Activated CD4-positive, alpha-beta T cell treated with anti-CD3 and anti-CD28 coated beads for 4 hours (primary cell): ENCODE measurements around the gene FAM131C.

Source experiments
- DNase-seq, 2 donors: peaks; one replicate each; pipeline ENCODE4 v3.0.0-alpha.2; 2020

Gene FAM131C

DNA sequence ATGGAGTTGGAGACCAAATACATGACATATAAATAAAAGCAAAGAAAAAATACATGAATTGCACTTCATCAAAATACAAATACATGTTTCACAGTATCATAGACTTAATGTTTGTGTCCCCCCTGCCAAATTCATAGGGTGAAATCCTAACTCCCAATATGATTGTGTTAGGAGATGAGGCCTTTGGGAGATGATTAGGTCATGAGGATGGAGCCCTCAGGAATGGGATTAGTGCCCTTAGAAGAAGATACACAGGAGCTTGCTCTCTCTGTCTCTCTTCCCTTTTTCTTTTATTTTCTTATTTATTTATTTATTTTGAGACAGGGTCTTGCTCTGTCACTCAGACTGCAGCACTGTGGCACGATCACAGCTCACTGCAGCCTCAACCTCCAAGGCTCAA lies 26.0 kb upstream of the FAM131C start:
- DNase-seq, result no peak

GRCh38 chr1:16095447-16095846 lies 22.0 kb upstream of the FAM131C start:
- DNase-seq, result no peak

- DNase-seq, result no peak
These were observed 21.2 kb upstream of the FAM131C start for GRCh38 chr1:16094453-16095158.

DNA sequence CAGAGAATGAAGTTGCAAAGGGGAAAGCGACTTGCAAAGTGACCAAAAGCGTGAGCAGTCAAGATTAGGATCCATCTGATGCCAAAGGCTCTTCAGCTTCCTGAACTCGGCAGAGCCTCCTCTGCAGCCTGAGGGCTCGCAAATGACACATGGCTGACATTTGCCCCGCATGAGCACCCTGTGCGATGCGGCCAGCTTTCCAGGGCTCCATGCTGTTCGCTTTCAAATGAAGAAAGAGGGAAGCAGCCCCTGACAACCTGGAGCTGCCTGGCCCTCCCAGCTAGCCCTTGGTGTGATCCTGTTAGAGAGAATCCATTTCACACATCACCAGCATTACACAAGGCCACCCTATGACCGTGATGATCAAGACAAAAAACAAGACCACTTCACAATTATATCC lies 20.2 kb upstream of the FAM131C start:
- no peak for DNase-seq

DNA sequence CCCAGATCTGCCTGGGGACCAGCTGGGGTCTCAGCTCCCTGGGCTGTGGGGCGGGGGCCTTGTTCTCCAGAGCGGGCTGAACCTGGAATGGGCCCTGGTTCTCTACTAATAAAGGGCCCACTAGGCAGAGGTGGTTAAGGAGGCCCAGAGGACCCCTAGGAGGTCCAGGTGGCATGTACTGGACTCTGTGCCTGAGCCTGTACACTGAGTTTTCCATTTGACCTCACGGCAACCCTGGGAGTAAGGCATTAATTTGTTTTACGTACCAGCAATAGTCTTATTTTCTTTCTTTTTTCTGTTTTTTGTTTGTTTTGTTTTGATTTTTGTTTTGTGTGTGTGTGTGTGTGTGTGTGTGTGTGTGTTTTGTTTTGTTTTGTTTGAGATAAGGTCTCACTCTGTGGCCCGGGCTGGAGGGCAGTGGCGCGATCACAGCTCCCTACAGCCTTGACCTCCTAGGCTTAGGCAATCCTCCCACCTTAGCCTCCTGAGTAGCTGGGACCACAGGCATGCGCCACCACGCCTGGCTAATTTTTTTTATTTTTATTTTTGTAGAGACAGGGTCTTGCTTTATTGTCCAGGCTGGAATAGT lies 19.6 kb upstream of the FAM131C start:
- DNase-seq, result no peak

DNA sequence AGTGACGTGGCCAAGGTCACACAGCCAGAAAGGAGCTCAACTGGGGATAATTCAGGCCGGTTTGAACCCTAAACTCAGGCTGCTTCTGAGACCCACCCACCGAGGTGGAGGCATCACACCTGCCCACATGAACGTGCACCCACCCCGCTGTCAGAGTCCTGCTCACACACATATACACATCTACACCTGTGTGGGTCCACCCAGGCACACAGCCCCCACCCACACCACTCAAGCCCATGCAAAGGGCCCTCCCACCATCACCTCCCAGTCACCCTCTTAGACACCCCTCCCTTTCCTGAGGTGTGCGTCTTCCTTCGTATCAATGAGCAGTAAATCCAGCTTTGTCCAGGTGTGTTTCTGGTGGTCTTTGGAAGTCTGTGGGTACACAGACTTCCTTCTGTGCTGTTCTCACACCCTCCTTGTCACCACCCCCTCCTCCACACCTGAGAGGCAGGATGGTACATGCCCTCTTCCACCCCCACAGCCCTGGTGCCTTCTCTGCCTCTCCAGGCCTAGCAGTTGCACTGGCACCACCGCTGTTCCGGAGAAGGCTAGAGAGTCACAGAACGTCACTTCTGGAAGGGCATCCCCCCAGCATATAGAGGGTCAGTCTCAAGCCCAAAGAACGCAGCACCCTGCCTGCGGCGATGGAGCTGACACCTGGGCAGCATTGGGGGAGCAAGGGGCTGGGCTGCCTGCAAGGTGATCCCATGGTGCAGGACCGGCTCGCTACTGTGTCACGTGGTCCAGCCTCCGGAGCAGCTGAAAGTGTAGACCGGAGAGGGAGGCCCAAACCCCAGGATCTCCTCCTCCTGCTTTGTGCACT lies 18.9 kb upstream of the FAM131C start:
- no peak for DNase-seq

- DNase-seq, result no peak
These were observed 17.8 kb upstream of the FAM131C start for GRCh38 chr1:16091296-16091695.

- DNase-seq, result no peak
These were observed 16.8 kb upstream of the FAM131C start for GRCh38 chr1:16090076-16090826.

DNA sequence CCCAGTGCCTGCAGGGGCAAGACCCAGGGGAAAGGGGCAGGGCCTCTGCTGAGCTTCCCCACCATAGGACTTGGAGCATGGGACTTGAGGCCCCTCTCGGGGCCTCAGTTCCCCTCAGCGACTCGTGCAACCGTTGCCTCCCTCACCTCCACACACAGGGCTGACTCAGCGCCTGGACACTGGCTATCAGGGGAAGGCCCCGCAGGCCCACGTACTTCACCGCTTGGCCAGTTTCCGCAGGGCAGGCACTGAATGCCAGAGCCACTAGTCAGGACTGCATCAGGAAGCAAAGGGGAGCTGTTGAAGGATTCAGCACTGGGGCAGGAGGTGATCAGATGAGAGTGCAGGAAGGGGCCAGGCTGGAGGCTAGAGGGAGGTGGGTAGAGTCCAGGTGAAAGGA lies 15.5 kb upstream of the FAM131C start:
- no peak for DNase-seq

DNA sequence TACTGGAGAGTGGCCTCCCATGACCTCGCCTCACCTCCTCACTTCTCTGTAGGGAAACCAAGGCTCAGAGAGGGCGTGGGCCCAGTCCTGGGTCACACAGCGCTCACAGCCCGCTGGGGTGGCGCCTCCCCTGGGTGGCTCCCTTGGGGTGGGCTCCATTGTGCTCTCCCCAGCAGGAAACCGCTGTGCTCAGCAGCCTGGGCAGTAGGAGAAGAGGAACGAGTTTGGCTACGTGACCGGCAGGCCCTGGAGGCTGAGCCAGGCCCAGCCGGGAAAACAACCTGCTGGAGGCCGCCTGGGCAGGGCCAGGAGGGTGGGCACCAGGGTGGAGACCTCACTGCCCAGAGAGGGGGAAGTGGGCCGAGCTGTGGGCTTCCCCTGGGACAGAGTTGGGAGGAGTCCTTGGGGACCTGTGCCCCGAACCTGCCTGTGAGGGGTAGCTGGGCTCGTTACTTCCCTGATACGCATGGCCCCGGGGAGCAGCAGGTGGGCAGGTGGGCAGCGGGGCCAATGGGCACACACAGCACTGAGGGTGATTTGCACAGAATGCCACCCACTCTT lies 15.0 kb upstream of the FAM131C start:
- DNase-seq, result no peak

GRCh38 chr1:16087733-16088132 lies 14.3 kb upstream of the FAM131C start:
- DNase-seq, result no peak

- DNase-seq, result no peak
These were observed 12.1 kb upstream of the FAM131C start for GRCh38 chr1:16085522-16085921.

- DNase-seq, result no peak
These were observed 10.0 kb upstream of the FAM131C start for GRCh38 chr1:16083486-16083885.

DNA sequence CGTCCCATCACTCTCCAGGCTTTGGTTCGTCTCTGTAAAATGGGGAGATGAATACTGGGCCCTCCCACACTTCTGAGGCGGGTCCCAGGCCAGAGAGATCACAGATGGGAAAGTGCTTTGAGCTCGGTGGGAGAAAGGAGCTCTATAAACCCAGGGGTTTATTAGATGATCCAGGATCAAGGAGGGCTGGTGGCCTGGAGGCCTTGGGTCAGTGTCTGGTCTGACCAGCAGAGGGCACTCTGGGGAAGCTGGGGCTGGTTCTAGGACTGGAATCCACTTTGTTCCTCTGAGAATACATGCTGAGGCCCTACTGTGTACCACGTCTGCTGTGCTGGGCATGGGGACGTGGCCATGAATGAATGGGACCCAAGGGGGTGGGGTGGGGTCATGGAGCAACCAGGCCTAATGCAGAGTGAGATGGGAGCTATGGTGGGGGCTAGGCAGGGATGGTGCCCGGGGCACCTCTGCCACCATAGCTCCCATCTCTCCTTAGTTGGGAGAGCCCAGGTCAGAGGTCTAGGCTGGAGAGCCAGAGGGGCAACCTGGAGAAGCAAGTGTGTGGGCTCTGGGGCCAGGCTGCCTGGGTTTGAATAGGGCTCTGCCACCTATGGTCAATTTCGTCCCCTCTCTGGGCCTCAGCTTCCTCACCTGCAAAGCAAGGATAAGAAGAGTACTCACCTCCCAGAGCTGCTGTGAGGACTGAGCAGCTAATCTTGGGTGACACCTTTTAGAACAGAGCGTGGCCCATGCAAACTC lies 9.0 kb upstream of the FAM131C start:
- peak; percentile 51 to 61 for DNase-seq

DNA sequence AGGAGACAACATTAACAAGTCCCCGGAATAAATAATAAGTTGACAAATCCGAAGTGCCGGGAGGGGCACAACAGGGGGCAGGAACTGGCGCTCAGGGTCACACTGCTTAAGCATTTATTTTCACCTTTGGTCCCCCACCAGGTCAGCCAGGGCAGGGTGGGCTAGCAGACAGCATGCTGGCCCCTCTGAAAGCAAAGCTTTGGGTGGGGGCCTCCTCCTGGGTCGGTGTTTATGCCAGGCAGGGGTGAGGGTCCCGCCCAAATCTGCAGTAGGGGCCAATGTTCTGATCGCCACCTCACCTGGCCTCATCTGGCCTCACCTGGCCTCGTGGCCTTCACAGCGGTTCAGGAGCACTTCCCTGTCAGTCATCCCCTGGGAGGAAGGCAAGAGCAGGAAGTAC lies 8.2 kb upstream of the FAM131C start:
- no peak for DNase-seq

- DNase-seq, result no peak
These were observed 7.1 kb upstream of the FAM131C start for GRCh38 chr1:16080422-16081150.

DNA sequence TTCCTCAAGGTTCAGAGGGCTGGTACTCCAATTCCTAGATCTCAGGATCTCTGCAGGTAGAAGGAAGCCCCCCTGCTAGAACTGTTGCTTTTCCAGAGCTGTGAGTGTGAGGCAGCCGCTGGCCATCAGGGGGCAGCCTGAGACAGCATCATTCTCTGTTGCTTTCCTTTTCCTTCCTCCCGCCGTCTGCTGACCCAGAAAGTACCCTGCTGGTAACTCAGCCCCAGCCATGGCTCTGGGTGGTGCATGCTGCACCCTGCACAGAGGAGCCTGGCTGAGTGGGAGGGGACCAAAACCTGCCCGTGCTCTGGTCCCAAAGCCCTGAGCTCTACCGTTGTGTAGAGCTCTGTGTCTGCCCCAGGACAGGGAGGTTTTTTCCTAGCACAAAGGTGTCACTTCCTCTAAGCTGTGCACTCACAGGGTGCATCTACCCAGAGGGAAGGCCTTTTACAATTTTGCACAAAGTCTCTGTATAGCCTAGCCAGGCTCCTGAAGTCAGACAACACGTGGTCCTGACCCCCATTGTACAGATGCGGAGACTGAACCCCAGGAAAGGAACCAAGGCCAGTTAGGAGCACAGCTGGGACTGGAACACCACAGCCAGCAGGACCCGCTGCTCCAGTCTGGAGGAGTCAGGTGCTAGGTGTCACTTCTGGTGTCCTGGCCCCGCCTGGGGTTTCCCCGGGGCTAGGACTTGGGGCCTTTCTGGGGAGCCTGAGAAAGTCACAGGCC lies 5.6 kb upstream of the FAM131C start:
- DNase-seq, result peak; percentile 67 to 73

DNA sequence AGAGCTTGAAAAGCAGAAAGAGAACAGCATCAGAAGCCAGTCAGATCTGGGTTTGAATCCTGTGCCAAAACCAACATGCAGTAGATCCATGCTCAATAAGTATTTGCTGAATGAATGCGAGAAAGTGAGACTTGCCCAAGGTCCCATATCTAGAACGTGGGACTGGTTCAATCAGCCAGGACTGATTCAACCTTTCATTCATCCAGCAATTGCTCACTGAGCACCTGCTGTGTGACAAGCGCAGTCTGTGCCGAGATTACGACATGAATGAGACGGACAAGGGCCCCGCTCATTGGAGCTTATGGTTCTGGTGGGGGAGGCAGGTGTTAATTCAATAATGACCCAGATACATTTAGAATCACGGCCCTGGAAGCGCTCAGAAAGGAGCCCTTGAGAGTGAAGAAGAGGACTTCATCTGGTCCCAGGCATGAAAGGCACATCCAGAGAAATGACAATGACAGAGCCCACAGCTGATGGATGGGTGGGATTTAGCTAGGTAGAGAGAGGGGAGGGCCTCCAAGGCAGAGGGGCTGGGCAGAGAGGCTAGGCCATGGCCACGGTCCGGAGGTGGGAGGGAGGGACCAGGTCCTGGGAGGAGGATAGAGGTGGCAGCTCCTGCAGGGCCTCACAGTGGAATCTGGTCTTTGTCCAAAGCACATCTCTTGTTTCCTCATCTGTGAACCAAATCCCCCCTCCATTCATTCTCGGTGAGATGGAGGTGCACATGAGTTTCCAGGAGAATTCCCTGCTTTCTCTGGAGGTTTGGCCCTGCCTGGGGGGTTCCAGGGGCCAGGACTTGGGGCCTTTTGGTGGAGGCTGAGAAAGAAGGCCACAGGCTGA lies 4.2 kb upstream of the FAM131C start:
- no peak for DNase-seq

DNA sequence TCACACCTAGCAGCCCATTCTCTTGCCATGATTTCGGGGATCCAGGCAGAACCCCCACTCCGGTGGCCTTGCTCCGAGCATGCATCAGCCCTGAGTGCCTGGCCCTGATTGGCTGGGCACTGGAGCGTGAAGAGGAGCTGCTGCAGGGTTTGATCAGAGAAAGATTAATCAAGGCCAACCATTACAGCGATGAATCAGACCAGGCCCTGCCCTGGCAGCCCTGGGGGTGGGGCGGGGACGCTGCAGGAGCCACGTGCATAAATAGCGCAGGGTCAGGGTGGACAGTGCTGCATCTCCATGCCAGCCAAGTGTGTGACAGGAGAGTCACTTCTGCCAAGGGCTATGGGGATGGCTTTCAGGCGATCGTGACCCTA lies 3.4 kb upstream of the FAM131C start:
- no peak for DNase-seq
